DMS53 (cell line): ENCODE data around the gene PLSCR5.

ENCODE experiments used
- DNase-seq: peaks from one replicate; lab custom pipeline; 2025; lab: John Stamatoyannopoulos, UW

The PLSCR5 gene

GRCh38 chr3:146585156-146585555, 20.0 kb downstream of the PLSCR5 start:
- no peak for DNase-seq

- DNase-seq, result no peak
These were observed 23.1 kb downstream of the PLSCR5 start for GRCh38 chr3:146581951-146582467.

GRCh38 chr3:146581080-146581601, 24.0 kb downstream of the PLSCR5 start:
- peak; percentile 61 for DNase-seq

- peak; percentile 74 for DNase-seq
These were observed 27.5 kb downstream of the PLSCR5 start for GRCh38 chr3:146577662-146578061.

GRCh38 chr3:146575636-146576035, 29.5 kb downstream of the PLSCR5 start:
- no peak for DNase-seq

- DNase-seq, result no peak
These were observed 31.0 kb downstream of the PLSCR5 start for GRCh38 chr3:146574173-146574572.

- no peak for DNase-seq
These were observed 35.8 kb downstream of the PLSCR5 start for GRCh38 chr3:146569314-146569713.

- no peak for DNase-seq
These were observed 39.0 kb downstream of the PLSCR5 start for GRCh38 chr3:146566138-146566537.

- DNase-seq, result no peak
These were observed 43.3 kb downstream of the PLSCR5 start for GRCh38 chr3:146561879-146562278.

GRCh38 chr3:146561463-146561862, 43.7 kb downstream of the PLSCR5 start:
- DNase-seq, result no peak

GRCh38 chr3:146560678-146561077, 44.5 kb downstream of the PLSCR5 start:
- DNase-seq, result no peak

- DNase-seq, result no peak
These were observed 45.8 kb downstream of the PLSCR5 start for GRCh38 chr3:146559388-146559787.

- no peak for DNase-seq
These were observed 46.4 kb downstream of the PLSCR5 start for GRCh38 chr3:146558781-146559180.

- no peak for DNase-seq
These were observed 47.4 kb downstream of the PLSCR5 start for GRCh38 chr3:146557745-146558144.

GRCh38 chr3:146555311-146555710, 49.8 kb downstream of the PLSCR5 start:
- DNase-seq, result no peak

- DNase-seq, result no peak
These were observed 50.9 kb downstream of the PLSCR5 start for GRCh38 chr3:146554151-146554760.

GRCh38 chr3:146550743-146551510, 54.2 kb downstream of the PLSCR5 start:
- peak; percentile 13 for DNase-seq

GRCh38 chr3:146550070-146550615, 55.0 kb downstream of the PLSCR5 start:
- DNase-seq, result no peak

- DNase-seq, result no peak
These were observed 57.8 kb downstream of the PLSCR5 start for GRCh38 chr3:146547235-146547835.

GRCh38 chr3:146546366-146546965, 58.7 kb downstream of the PLSCR5 start:
- DNase-seq, result no peak

GRCh38 chr3:146544929-146545528, 60.1 kb downstream of the PLSCR5 start:
- no peak for DNase-seq
